Smooth muscle cell (in vitro differentiated cells): ENCODE results near the gene CFL1. TPM values are rescaled to one million over a fixed set of nuclear protein-coding genes. Genes with fewer than 3 reads are reported as not detected.

Source experiments
- DNase-seq: peaks from one replicate; lab custom pipeline; 2025; ENCODE audit not compliant: unreplicated experiment; lab: John Stamatoyannopoulos, UW
- H2AFZ ChIP-seq: fragments of 200-600 bp; sonication (generic); 2 replicates; pipeline ENCODE4 v1.6.0; 2016; ENCODE audit warnings: antibody characterized with exemption, low read depth, mild to moderate bottlenecking
- H3F3A ChIP-seq: fragments of 200-600 bp; sonication (generic); 2 replicates; pipeline ENCODE4 v1.6.0; 2017; ENCODE audit warnings: antibody characterized with exemption, low read depth
- H3K27ac ChIP-seq: fragments of 200-600 bp; sonication (generic); 2 replicates; pipeline ENCODE4 v1.5.1; 2016; ENCODE audit warnings: low read depth, mild to moderate bottlenecking
- H3K27me3 ChIP-seq: fragments of 200-600 bp; sonication (generic); 2 replicates; pipeline ENCODE4 v1.6.1; 2016; ENCODE audit warnings: low read depth, mild to moderate bottlenecking
- H3K36me3 ChIP-seq: fragments of 200-600 bp; sonication (generic); 2 replicates; pipeline ENCODE4 v1.5.1; 2016; ENCODE audit warnings: low read depth
- H3K4me1 ChIP-seq: fragments of 200-600 bp; sonication (generic); 2 replicates; pipeline ENCODE4 v1.5.1; 2016; ENCODE audit warnings: low read depth
- H3K4me2 ChIP-seq: fragments of 200-600 bp; sonication (generic); 2 replicates; pipeline ENCODE4 v1.6.0; 2016; ENCODE audit warnings: mild to moderate bottlenecking
- H3K4me3 ChIP-seq: fragments of 200-600 bp; sonication (generic); 2 replicates; pipeline ENCODE4 v1.5.1; 2016; ENCODE audit warnings: mild to moderate bottlenecking
- H3K79me2 ChIP-seq: fragments of 200-600 bp; sonication (generic); 2 replicates; pipeline ENCODE4 v1.6.0; 2016; ENCODE audit warnings: low read depth, mild to moderate bottlenecking
- H3K9ac ChIP-seq: fragments of 200-600 bp; sonication (generic); 2 replicates; pipeline ENCODE4 v1.6.0; 2016; ENCODE audit warnings: low read depth
- H3K9me3 ChIP-seq: fragments of 200-600 bp; sonication (generic); replicated peaks from 2 replicates; pipeline ENCODE4 v1.5.1; 2016; ENCODE audit warnings: low read depth
- H4K20me1 ChIP-seq: fragments of 200-600 bp; sonication (generic); 2 replicates; pipeline ENCODE4 v1.6.0; 2016; ENCODE audit warnings: low read depth
- WGBS: methylation state at CpG from one replicate; pipeline ENCODE4 v1.1.7; 2016; ENCODE audit warnings: low lambda C conversion rate; 5-methylcytosine and 5-hydroxymethylcytosine counted together
- polyA plus RNA-seq: library from polyadenylated mRNA; unstranded; fragments of >200 nt; fragmentation: Nextera tagmentation; extraction: Ambion mirVana; gene quantifications from 2 replicates; pipeline ENCODE4 v1.2.1, GENCODE V29; 2016
- total RNA-seq: library from RNA; depleted of rRNA; stranded (reverse); fragments of >200 nt; gene quantifications from 2 replicates; pipeline ENCODE4 v1.2.3, GENCODE V29; 2014
- TF ChIP-seq, protein P1 (sequence below): fragments of 200-600 bp; sonication (generic); IDR thresholded peaks from 2 replicates; pipeline ENCODE4 v1.5.1; 2017; ENCODE audit warnings: borderline replicate concordance, mild to moderate bottlenecking, antibody characterized with exemption; ENCODE audit not compliant: insufficient read depth, poor library complexity, severe bottlenecking

Gene CFL1
- total and polyA plus RNA-seq, 2 experiments from 2014 or later = 1,255 to 3,052 TPM

DNA sequence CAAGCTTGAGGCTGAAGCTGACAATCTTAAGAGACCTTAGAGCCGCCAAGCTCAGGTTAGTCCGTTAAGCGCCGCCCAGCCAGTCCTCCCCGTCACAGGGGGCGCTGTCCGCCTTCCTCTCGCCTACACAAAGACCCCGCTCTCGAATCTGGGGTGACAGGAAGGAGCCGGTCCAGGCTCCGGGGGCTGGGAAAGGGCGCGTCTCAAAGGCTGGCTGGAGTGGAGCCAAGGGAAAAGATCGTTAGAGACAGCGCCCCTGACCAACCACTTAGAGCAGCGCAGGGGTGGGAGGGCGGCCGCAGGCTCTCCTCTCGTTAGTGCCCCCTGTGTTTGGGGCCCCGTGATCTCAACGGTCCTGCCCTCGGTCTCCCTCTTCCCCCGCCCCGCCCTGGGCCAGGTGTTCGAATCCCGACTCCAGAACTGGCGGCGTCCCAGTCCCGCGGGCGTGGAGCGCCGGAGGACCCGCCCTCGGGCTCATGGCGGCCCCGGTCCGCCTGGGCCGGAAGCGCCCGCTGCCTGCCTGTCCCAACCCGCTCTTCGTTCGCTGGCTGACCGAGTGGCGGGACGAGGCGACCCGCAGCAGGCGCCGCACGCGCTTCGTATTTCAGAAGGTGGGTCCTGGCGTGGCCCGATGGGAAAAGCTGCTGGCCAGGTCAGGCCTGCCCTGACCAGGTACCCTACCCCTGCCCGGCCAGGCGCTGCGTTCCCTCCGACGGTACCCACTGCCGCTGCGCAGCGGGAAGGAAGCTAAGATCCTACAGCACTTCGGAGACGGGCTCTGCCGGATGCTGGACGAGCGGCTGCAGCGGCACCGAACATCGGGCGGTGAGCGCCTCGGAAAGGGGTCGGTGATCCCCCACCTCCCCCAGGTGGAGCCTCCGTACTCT, 2.5 kb upstream of the CFL1 start, which contains the start of gene MUS81:
Gene MUS81 (plus strand): TSS at position 156 of the 887 bp plus-strand sequence. CDS start 321 bp downstream, at position 477.
- Histone ChIP-seq H3K79me2 (peaks cover 50% of the 10 kb centered on the region), H3K27me3 (no peaks in the 10 kb centered on the region), H3K4me1 (peaks cover 16% of the 10 kb centered on the region), H3K4me2 (peak within 1 kb of the TSS; percentile 88), H3K9me3 (no peaks in the 10 kb centered on the region), H3K4me3 (peak within 1 kb of the TSS; percentile 96), H3K27ac (peak within 1 kb of the TSS; percentile 83), H2AFZ (peak within 1 kb of the TSS; percentile 64), H3F3A (peaks cover 34% of the 10 kb centered on the region), H3K9ac (peak within 1 kb of the TSS; percentile 73), H3K36me3 (no peaks in the 10 kb centered on the region), H4K20me1 (peaks cover 42% of the 10 kb centered on the region)
- TF ChIP-seq, protein P1, sequence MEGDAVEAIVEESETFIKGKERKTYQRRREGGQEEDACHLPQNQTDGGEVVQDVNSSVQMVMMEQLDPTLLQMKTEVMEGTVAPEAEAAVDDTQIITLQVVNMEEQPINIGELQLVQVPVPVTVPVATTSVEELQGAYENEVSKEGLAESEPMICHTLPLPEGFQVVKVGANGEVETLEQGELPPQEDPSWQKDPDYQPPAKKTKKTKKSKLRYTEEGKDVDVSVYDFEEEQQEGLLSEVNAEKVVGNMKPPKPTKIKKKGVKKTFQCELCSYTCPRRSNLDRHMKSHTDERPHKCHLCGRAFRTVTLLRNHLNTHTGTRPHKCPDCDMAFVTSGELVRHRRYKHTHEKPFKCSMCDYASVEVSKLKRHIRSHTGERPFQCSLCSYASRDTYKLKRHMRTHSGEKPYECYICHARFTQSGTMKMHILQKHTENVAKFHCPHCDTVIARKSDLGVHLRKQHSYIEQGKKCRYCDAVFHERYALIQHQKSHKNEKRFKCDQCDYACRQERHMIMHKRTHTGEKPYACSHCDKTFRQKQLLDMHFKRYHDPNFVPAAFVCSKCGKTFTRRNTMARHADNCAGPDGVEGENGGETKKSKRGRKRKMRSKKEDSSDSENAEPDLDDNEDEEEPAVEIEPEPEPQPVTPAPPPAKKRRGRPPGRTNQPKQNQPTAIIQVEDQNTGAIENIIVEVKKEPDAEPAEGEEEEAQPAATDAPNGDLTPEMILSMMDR = peak; percentile 89
- WGBS = 2% methylated on average over 70 of the region's 78 CpGs
- peak; percentile 74 for DNase-seq

DNA sequence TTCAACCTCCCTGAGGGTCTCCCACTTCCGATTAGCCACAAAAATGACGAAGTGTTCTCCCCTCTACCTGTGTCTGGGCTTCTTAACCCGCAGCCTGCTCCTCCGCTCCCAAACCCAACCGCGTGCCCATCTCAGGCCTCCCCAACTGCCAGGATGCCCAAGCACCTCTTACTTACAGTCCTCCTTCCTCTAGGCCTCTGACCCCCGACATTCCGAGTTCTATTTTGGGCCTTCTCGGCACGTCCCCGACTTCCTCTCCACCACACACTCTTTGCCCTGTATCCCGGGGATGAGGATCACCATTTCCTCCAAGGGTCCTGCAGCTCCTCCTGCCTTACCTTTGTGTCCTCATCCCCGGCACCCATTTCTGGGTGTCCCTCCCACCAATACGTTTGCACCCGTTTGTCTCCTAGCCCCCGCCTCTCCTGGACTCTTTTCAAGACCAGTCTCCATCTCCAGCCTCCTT, 1.9 kb upstream of the CFL1 start:
- peak overlapping the region; percentile 96 for H3K4me3 ChIP-seq
- TF ChIP-seq, protein P1 = no peak
- H3K9ac ChIP-seq = peak overlapping the region; percentile 23
- peak overlapping the region; percentile 83 for H3K27ac ChIP-seq
- no peaks in the 10 kb centered on the region for H3K27me3 ChIP-seq
- H4K20me1 ChIP-seq = peaks cover 43% of the 10 kb centered on the region
- peaks cover 33% of the 10 kb centered on the region for H3F3A ChIP-seq
- H3K4me2 ChIP-seq = peak overlapping the region; percentile 88
- H3K79me2 ChIP-seq = peaks cover 57% of the 10 kb centered on the region
- DNase-seq = no peak
- no peaks in the 10 kb centered on the region for H3K9me3 ChIP-seq
- no peak overlapping the region for H2AFZ ChIP-seq
- WGBS = 4% methylated on average over 16 of the region's 16 CpGs
- peaks cover under 1% of the 10 kb centered on the region for H3K36me3 ChIP-seq
- H3K4me1 ChIP-seq = peaks cover 16% of the 10 kb centered on the region

DNA sequence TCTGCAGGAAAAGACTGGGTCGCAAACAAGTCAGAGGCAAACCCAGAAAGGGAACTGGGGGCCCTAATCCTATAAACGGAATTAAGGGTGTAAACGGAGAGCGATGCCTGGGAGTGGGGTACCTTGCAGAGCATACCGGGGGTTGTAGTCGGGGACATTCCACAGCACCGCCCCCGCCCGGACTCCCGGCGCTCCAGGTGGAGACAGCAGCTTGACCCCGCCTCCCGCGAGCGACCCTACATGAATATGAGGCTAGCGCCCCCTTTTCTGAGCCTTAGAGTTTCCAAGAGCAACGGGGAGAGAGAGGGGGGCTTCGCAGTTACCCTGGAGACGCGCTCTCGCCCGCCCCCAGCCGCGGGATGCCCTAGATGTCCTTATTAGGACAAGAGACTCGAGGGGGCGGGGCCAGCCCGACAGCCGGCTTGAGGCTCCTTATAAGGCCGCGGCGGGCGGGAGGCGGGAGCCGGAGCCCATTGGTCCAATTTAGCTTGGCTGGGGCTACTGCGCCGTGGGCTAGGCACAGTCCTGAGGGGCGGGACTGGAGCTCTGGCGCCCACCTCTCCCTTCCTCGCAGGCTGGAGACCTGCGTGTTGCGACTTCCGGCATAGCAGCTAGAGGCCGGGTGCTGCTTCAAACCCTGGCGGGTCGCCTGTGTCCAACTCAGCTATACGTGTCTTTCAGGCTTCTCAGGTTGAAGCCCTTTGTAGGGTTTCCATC, 1.3 kb upstream of the CFL1 start:
- peaks cover 16% of the 10 kb centered on the region for H3K4me1 ChIP-seq
- peak overlapping the region; percentile 64 for H2AFZ ChIP-seq
- DNase-seq = peak; percentile 83
- H3K79me2 ChIP-seq = peaks cover 62% of the 10 kb centered on the region
- no peaks in the 10 kb centered on the region for H3K27me3 ChIP-seq
- H3K36me3 ChIP-seq = peaks cover 6% of the 10 kb centered on the region
- peak overlapping the region; percentile 88 for H3K4me2 ChIP-seq
- TF ChIP-seq, protein P1 = no peak
- H3K9ac ChIP-seq = no peak overlapping the region
- peak overlapping the region; percentile 96 for H3K4me3 ChIP-seq
- H3K9me3 ChIP-seq = no peaks in the 10 kb centered on the region
- peak overlapping the region; percentile 83 for H3K27ac ChIP-seq
- H4K20me1 ChIP-seq = peaks cover 47% of the 10 kb centered on the region
- peaks cover 33% of the 10 kb centered on the region for H3F3A ChIP-seq
- WGBS = under 1% methylated on average over 31 of the region's 46 CpGs
